Activated T-helper 1 cell treated with Interleukin-2 at 50 U/mL for 16 hours (primary cell): ENCODE data around the gene RAI1.
A peak's percentile ranks its signal among the peaks of the same experiment; 100 is the strongest.

ENCODE experiments used
- DNase-seq: peaks from one replicate; pipeline ENCODE4 v3.0.0-alpha.2; 2020; ENCODE audit warnings: low read depth

Gene RAI1

DNA sequence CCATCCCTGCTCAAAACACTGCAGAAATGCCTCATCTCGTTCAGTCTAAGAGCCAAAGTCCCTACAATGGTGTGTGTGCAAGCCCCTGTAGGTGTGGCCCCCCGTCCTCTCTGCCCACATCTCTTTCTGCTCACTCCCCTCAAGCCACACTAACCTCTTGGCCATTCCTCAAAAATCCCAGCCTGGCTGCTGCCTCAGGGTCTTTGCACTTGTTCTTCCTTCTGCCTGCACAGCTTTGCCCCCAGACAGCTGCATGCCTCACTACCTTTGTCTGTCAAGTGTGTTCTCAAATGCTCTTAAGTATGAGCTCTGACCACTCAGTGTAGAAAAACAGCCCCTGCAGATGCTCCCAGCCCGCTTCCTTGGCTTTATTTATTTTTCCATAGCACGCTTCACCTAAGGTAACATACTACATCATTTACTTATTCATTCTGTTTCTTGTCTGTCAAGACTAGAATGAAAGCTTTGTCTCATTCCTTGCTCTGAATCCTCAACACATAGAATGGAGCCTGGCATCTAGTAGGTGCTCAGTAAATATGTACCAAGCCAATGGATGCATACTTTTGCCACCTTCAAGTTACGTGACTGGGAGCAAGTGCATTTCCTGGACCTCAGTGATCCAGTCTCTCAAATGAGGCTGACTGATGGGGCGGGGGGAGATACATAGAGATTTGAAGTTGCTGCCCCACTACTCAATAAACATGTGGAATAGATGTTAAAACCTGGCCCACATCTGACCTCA lies 38.1 kb downstream of the RAI1 start:
- no peak for DNase-seq

DNA sequence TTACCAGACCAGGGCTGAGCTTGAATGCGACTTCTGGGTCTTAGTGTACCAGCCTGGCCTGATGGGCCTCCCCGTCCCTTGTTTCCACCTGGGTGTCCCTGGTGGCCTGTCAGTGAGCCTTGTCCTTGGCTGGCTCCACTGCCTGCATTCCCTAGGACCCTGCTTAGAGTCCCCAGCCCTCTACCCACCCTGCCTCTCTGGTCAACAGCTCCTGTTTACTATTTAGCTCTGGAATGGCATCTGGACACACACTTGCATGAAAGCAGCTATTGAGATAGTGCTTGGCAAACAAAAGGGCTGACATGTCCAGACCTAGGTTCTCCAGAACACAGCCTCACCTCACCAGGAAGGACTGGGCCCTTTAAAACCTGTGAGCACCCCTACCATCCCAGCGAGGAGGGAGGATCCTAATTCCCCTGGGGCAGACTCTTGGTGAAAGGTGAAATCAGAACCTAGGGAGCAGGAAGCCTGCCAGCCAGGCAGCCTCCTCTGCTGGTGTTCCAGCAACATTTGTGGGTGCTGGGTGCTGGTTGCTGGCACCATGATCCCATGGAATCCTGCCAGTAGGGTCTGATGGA lies 38.8 kb downstream of the RAI1 start:
- DNase-seq = no peak

DNA sequence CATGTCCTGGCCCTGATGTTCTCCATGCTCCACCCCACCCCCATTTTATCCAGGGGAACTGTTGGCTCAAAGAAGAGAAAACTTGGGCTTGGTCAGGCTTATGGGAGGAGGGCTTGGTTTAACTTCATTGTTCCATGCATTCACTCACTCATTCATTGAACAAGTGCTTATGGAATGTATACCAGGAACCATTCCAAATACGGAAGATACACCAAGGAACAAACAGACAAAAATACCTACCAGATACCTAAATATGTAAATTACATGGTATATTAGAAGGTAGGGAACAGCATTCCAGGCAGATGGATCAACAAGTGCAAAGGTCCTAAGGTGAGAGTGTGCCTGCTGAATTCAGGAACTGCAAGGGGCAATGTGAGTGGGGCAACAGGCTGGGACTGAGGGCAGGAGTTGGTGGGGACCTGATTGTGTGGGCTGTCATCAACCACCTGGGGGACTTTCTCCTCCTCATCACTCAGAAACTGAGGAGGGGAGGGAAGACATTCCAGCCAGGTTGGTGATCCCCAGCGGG lies 39.9 kb downstream of the RAI1 start:
- DNase-seq = no peak

DNA sequence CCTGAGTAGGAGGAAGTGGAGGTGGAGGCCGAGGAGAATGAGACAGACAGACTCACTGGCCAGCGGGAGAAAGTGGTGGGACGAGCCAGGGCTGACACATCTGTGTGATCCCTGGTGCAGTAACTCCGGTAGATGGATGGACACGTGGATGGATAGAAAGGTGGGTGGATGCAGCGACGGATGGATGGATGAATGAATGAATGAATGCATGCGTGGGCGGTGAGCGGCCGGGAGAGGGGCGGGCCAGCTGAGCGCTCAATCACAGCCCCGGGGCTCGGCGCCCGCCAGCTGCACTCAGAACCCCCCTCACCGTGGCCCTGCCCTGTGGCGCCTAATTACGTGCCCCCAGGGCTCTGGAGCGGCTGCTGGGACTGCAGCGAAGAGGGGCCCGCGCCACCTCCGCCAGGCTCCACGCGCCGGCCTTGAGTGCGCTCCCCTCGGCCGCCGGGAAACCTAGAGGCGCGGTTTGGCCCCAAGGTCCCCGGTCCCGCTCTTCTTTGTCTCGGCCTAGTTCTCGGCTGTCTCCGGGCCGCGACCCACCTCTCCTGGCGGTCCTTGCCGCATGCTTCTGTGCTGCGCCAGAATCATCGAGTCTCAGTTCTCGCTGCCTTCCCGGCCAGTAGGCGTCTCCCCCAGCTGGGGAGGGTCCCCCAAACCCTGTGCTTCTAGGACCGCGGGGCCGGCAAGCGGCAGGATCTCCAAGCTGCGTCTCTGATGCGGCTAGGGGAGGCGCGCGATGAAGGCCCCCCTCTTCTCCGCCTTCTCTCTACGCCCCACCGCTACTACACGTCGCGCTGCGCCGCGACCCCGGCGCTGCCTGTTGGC lies 41.0 kb downstream of the RAI1 start:
- no peak for DNase-seq

DNA sequence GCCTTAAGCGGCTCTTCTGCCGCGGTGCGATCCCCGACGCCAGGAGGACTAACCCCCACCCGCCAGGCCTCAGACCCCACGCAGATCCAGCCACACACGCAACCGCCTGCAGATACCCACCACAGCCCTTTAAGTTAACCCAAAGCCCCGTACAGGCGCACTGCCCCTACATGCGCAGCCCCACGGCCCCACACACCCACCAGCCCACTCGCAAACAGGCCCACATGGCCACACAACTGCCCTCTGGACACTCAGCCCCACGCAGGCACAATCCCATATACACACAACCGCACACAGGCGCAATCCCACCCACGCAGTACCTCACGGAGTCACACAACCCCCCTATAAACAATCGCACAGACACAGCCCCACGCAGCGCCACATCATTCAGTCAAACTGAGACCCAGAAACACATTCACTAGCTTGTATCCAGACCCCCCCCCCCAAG lies 41.7 kb downstream of the RAI1 start:
- DNase-seq = no peak

DNA sequence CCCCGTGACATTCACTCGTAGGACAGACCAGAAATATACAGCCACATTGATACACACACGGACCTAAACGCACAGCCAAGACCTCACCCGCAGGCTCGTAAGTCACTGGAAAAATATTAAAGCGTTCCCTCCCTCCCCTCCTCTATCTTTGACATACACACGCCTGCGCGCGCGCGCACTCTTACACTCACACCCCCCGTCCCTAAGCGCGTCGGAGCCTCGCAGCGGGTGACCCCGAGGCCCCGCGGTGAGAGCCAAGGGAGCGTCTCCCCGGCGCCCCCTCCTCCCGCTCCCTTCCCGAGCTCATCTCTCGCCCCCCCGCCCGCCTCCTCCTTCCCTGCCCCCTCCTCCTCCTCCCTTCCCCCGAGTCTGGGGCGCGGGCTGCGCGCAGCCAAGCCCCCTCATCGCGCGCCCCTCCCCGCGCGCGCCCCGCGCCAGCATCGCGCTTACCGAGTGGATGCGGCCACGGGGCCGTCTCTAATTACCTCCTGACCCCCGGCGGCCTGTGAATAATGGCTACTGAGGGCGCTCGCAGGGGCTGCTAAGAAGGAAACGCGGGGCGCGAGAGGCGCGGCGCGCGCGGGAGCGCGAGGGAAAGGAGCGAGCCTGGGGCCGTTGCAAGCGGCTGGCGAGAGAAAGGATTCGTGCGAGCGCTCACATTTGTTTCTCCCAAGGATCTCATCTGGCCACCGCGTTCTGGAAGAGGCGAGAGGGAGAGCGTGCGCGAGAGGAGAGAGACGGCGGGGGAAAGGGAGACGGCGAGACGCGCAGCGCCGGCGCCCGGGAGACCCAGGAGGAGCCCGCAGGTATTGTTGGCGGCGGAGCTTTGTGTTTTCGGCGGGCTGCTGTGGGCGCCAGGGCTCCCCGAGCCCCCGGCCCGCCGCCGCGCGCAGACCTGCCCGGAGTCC lies 42.4 kb downstream of the RAI1 start:
- no peak for DNase-seq

DNA sequence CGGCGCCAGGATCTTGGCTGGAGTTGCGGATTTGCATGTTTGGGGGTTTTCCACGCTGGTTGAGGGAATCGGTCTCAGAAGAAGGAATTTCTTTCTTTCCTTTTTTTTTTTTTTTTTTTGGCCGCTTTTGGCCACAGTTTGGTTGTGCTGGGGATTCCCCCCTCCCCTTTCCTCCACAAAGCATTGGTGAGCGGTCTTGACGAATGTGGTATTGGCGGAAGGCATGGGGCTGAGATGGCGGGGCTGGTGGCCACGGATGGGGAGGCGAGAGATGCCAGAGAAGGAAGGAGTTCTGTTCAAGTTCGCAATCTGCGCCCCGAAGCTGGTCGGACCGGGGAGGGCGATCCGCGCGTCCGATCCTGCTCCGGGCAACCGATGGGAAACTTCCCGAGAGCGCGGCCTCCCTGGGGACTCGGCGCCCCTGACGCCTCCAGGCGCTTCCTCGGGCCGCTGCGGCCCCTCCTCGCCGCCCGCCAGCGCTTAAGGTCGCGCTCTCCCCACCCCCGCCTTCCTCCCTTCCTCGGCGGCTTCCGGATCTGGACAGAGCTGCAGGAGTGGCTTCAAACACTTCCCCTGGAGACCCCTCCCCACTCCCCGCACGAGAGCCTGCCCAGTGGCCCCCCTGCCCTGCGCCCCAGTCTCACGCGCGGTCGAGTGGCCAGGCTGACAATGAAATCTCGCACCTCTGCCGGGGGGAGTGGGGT lies 43.2 kb downstream of the RAI1 start:
- DNase-seq = no peak

DNA sequence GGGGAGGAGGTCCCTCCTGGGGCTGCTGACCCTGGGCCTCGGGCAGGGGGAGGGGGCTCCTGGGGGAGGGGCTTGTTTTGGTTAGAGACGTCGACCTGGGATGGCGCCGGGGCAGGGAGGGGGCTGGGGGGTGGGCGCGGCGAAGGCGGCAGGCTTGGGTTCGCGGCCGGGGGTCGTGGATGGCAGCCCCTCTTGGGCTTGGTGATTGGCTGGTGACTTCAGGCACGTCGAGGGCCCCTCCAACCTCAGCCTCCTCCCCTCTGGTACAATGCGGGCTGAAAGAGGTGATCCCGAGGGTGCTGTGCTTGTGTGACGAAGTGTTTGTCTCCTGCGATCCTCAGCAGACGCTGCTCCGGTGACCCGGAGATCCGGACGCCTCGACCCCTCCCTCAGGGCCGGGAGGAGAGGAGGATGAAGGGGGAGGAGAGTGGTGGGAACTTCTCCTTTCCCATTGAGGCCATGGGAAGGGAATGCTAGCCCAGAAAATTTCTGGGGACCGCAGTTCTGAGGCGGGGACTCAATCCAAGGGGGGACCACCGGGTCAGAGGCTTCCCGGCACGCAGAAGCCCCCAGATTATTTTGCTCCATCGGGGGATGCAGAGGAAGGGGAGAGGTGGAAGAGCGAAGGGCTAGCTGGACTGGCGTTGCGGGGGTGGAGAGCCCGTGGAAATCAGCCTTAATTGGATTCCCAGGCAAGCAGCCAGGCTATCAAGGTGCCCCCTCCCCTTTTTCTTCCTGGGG lies 43.9 kb downstream of the RAI1 start:
- no peak for DNase-seq

DNA sequence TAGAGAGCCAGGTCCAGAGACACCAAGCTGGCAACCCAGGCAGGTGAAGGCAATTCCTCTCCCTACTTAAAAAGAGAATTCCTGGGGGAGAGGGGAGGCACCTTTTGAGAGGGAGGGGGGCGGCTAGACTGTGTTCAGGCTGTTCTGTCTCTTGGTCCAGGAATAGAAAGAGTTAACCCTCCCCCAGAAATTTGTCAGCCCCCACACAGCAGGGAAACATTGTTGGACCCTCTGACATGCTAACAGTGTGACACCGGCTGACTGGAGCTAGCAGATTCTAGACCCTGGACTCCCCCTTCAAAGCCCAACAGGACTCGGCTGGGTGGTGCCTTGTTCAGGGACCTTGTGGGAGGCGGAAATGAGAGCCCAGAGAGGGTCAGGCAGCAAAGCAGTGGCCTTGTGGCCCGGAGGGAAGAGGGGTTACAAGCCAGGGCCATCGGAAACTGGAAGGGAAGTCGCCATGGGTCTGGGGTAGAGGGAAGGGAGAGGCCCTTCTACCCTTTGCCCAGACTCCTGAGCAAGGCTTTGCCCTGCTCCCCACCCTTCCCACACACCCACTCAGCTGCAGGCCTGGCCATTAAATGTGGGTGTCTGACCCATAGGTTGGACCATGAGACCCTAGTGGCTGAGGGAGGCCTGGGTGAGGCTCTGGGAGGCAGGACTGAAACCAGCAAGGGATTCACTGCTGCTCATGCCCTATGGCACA lies 44.6 kb downstream of the RAI1 start:
- no peak for DNase-seq

DNA sequence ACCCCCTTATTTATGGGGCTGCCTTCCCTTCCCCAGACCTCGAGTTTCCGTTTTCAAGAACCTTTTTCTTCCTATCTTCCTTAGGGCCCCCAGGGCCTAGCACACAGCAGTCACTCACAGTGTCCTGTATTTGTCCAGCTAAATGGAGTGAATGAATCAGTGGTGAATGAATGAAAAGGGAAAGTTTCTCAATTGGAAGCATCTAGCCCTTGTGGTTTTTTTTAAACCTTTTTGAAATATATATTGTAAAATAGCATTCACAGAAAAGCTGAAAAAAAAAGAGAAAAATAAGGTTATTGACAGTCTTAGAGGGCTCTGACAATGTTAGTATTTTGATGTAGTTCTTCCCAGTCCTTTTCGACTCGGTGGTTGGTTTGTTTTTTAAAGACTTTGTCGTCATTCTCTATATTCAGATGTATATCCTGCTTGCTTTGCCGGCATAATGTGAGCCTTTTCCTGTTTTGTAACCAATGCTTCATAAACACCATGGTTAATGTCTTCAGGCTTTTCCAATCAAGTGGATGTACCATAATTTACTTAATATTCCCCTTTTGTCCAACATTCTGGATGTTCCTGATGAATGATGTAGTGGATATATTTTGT lies 45.3 kb downstream of the RAI1 start:
- no peak for DNase-seq

DNA sequence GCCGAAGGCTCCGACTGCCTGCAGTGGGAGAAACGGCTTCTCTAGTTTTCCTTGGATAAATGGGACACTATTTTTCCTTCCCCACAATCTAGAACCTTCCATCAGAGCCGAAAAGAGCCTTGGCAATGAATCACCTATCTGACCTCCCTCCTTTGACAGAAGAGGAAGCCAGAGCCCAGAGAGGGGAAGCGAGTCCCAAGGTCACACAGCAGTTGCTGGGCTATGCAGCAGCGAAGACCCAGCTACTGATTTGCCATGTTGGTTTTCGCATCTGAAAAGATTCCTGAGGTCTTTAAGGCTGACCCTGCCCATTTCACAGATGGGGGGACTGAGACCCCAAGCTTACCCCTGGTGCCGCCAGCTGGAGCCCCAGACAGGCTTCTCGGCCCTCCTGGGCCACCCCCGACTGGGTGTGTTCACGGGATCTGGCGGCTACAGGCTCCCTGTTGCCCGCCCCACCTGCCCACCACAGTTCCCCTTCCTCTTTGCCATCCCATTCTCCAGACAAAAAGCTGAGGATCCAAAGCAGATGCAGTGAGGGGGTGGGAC lies 45.9 kb downstream of the RAI1 start:
- DNase-seq = no peak

DNA sequence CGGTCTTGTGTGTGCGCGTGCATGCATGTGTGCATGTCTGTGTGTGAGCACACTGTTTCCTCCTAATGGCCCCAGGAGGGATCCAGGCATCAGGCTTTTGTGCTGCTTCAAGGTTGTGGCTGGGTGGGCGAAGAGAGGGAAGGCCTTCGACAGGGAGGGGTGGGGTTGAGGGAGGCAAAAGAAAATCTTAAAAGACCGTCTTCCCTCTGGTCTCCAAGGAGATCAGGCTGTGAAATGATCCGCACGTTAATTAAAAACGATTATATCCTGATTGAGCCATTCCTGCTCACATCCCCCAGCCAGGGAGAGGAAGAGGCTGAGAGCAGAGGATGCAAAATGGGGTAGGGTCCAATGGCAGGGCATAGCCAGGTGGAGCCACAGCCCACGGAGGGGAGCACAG lies 46.9 kb downstream of the RAI1 start:
- no peak for DNase-seq

DNA sequence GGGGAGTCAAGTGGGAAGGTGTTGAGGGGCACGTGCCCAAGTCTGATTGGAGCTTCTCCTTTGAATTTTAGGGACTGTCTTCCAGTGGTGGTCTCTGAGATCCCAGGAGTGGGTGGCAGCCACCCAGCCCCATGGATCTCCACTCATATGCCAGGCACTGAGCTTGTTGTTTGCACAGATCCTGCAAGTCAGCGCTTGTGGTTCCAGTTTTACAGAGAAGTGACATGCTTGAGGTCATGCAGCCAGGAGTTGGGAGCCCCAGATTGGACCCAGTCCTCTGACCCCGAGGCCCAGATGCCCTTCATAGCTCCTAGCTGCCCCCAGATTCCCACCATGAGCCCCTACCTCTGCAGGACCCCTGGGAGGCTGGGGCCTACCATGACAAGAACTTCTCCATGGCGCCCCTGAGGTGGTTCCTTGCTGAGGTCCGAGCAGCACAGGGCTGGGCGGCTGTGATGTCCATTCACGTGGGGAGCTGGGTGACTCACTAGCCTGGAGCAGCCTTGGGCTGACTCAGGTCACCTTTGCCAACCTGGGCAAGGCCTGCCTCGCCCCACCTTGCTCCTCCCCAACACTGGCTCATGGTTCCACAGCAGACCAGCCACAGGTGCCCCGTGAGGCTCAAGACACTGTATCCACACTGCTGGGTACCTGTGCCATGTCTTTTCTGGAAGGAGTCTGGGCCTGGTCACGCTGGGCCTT lies 47.4 kb downstream of the RAI1 start:
- no peak for DNase-seq

DNA sequence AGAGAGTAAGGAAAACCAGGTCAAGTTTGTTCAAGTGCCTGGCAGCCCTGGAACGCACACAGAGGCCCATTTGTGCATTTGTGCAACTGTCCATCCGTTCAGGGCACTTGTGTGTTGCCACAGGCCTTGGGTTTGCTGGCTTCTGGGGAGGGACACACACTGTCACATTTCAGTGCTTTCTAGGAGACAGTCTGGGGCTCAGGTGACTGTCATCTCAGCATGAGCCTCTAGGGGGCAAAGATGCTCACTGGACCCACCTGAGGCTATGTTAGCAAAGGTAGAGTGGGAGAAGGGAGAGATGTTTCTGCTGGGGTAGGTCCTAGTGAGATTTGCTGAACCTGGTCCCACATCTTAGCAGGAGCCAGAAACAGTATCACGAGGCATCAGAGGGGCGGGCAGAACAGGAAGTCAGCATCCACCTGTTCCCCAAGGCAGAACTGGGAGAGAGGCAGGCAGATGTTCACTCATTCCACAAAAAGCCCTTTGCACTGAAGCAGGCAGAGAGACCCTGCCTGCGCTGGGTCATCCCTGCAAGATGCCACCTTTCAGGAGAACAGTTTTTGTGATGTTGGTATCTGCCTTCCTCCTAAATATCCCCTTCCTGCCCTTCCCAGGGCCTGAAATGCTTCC lies 48.5 kb downstream of the RAI1 start:
- peak; percentile 41 for DNase-seq

DNA sequence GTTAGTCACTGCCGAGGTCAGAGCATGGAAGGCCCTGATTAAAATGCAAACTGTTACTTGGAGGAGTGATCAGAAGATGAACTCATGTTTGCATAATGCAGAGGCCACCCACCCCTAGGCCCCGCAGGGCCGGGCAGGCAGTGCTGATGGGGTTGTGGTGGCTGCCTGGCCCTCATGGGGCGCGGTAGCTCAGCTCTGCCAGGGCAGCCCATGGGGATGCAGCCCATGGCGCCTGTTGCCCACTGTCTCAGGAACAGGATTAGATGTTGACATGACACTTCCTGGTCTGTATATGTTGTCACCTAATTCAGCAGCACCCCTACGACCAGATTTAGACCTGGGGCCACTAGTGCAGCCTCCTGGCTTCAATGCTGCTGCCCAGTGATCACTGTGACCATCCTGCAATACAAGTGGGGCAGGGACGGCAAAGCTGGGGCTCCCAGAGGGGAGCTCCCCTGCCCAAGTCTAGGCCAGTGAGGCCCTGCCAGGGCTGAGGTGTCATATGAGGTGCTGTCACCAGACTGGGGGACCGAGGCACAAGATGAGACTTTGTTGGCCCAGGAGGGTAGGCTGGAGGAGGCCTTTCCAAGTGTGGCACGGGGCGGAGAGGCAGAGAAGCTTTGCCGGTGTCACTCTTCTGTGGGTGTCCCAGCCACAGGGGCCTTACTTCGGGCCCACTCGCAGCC lies 49.1 kb downstream of the RAI1 start:
- no peak for DNase-seq

DNA sequence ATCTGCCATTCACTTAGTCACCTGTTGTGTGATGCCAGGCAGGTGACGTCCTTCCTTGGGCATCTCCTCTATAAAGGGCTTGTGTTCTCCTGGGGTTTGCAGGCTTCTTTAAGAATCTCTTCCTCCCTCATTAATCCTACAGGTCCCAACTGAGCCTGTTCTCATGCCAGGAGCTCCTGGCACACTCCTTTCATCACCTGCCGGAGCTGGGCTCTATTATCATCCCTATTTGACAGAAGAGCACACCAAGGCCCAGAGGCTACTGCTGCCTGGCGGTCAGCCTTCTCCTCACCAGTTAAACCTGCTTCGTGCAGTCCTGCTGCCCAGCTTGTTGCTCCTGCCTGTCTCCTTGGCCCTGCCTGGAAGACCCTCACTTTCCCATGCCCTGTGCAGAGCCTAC lies 51.2 kb downstream of the RAI1 start:
- no peak for DNase-seq

DNA sequence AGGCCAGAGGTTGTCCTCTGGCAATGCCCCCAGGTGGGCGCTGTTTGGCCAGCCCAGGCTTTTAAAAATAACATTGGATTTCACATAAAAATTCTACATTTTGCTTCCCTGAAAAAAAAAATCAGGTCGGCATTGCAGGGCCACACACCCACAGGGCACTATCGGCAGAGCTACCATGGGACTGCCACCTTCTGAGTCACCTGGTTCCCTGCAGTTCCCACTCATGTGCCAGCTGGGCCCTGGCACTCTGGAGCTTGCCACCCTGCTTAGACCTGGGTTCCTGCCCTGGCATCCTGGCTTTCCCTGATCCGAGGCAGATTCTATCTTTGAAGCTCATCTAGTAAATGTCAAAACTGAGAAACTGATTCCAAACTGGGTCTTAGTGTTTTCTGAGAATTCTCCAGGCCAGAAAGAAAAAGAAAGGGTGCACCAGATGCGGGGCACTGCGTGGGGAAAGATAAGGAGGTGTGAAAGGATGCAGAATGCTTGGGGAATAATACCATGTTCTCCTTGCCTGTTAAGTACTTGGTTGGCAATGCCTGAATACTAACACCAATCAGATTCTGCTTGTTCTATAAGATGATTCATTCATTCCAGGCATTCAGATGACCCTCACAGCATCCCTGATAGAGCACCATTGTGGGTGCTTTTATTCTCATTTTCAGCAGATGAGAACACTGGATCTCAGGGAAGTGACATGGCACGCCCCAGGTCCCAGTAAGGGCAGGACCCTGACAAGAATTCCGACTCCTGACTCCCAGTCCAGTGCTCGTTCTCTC lies 51.8 kb downstream of the RAI1 start:
- DNase-seq = no peak
